Measurements from ENCODE around the gene STT3A. TPM values are rescaled to one million over a fixed set of nuclear protein-coding genes. Genes with fewer than 3 reads are reported as not detected.

STT3A gene
- total RNA-seq (10 to 100 TPM; 95.2 to 95.7 TPM), polyA plus RNA-seq (ENCODE audit: insufficient read length in 2 of 2) (10 to 100 TPM; 86.9 to 94.5 TPM)
- long read RNA-seq, donor 1, full-length matches to known transcripts: 18 of 18 reads
- long read RNA-seq, donor 1, partial matches to known transcripts: 0 of 18 reads
- long read RNA-seq, donor 1, other reads (novel, unspliced or antisense): 0 of 18 reads
- long read RNA-seq, donor 2, full-length matches to known transcripts: 5 of 10 reads
- long read RNA-seq, donor 2, partial matches to known transcripts: 5 of 10 reads
- long read RNA-seq, donor 2, other reads (novel, unspliced or antisense): 0 of 10 reads
- long read RNA-seq, donor 3, full-length matches to known transcripts: 12 of 17 reads
- long read RNA-seq, donor 3, partial matches to known transcripts: 5 of 17 reads
- long read RNA-seq, donor 3, other reads (novel, unspliced or antisense): 0 of 17 reads
- long read RNA-seq, donor 4, full-length matches to known transcripts: 38 of 61 reads
- long read RNA-seq, donor 4, partial matches to known transcripts: 23 of 61 reads
- long read RNA-seq, donor 4, other reads (novel, unspliced or antisense): 0 of 61 reads

DNA sequence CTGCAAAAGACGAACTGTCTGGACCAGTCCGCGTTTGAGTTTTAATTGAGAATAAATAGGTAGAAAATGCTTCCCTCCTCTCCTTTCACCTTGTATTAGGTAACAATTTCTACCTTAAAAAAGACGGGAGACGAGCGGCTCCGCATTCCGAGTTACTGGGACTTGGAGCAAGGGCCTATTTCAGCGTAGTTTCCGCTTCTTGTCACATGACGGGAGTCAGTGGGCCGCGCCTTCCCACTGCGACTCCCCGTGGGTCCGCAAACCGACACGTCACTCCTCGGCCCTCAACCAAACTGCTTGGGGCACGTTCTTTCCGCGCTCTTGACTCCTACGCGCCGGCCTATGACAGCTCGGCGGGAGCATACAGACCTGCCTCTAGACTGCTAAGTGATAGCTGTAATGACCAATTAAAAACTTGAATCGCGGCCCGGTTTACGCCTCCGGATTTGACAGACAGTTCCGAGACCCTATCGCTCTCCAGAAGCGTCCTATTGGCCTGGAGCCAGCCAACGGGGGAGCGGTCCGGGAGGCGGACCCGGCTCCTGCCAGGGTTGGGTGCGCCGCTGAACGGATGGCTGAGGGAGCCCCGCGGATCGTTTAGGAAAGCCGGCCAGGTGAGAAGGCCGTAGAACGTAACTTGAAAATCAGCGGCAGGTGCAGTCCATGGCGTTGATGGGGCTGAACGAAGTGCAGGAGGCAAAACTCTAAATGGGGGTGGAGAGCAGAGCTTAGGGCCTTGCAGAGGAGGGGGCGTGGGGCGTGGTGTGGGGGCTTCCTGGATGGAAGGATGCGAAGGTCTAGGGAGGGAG, at the start of gene STT3A:
Gene STT3A (plus strand): TSS at position 548 of the 809 bp plus-strand sequence. CDS start 3,064 bp downstream, outside the sequence.
- Histone ChIP-seq H3K9me3 (ENCODE audit: control insufficient read depth, insufficient read depth, low read length) (no peaks in the 10 kb centered on the region), H3K36me3 (ENCODE audit: control insufficient read depth, insufficient read depth, low read length) (no peaks in the 10 kb centered on the region), H3K4me1 (ENCODE audit: control insufficient read depth, insufficient read depth, low read length) (peaks cover 17% of the 10 kb centered on the region), H3K4me3 (ENCODE audit: low read depth, low read length) (peak within 1 kb of the TSS; percentile 98), H3K27me3 (ENCODE audit: control insufficient read depth, insufficient read depth, low read length) (no peaks in the 10 kb centered on the region), H3K27ac (ENCODE audit: low read depth, low read length) (peak within 1 kb of the TSS; percentile 96)
- WGBS (ENCODE audit: insufficient coverage): under 1% methylated on average over 51 of the region's 55 CpGs
- DNase-seq (ENCODE audit: low read depth in 4 of 6, low spot score in 6 of 6): peak; percentile 99 to 100 (median 100)

DNA sequence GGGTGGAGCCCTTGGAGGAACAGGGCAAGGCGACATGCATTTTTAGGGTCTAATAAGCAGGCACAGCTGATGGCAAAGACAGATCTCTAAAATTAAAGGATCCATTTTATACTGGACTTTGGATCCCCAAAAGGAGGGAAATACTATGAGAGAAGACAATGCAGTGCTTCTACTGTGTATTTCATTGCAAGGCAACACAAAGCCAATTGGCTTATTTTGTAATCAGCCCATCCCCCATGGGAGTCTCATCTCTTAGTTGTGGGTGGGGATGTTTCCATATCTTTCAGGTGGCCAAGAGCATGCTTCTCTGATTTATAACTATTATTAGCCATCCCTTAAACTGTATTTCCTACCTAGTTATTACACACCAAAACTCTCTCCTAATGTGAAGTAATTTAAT, 41.9 kb upstream of the STT3A start:
- H3K4me1 ChIP-seq (ENCODE audit: control insufficient read depth, insufficient read depth, low read length): no peaks in the 10 kb centered on the region
- H3K27ac ChIP-seq (ENCODE audit: low read depth, low read length): no peak overlapping the region
- no peaks in the 10 kb centered on the region for H3K36me3 ChIP-seq (ENCODE audit: control insufficient read depth, insufficient read depth, low read length)
- peaks cover 17% of the 10 kb centered on the region for H3K9me3 ChIP-seq (ENCODE audit: control insufficient read depth, insufficient read depth, low read length)
- WGBS (ENCODE audit: insufficient coverage): 100% methylated on average over 1 of the region's 1 CpG
- H3K27me3 ChIP-seq (ENCODE audit: control insufficient read depth, insufficient read depth, low read length): no peaks in the 10 kb centered on the region
- no peak overlapping the region for H3K4me3 ChIP-seq (ENCODE audit: low read depth, low read length)
- no peak for DNase-seq (ENCODE audit: low read depth in 4 of 6, low spot score in 6 of 6)

DNA sequence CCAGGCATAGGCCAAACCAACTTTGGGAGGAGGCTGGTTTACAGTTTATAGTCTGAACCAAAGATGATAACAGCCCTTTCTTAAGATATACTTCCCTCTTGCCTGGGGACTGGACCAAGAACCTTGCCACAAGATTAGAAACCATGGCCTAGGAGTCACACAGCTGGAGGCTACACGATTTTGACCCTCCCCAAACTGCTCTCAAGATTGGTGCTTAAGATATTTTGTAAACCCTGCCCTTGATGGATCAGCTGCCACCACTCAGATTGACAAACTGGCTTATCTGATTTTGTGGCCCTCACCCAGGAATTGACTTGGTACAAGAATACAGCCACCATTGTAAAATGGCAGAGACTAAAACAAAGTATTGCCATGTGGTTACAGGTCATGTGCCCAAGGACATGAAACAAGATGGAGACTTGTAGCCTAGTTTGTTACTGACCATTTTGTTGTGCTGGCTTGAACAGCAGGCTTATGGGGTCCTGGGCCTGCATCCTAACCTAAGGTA, 40.8 kb upstream of the STT3A start:
- H3K36me3 ChIP-seq (ENCODE audit: control insufficient read depth, insufficient read depth, low read length): no peaks in the 10 kb centered on the region

DNA sequence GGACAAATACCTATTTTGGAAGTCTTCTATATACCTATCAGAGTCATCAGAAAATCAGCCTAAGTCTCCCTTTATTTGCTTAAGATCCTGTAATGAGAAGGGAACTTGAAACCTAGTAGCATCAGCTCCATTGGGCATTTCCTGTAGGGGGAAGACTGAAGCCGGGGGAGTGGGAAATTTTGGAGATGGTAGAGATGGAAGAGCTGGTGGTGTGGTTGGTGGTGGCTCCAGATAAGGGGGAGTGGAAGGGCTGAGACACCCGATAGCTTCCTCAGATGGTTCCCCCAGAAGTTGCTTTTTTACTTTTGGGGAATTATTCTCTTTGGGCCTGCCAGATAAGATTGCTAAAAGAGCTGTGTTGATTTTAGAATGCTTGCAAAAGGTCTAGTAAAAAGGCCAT, 39.7 kb upstream of the STT3A start:
- Histone ChIP-seq H3K9me3 (ENCODE audit: control insufficient read depth, insufficient read depth, low read length) (peaks cover 17% of the 10 kb centered on the region), H3K36me3 (ENCODE audit: control insufficient read depth, insufficient read depth, low read length) (no peaks in the 10 kb centered on the region), H3K27ac (ENCODE audit: low read depth, low read length) (no peak overlapping the region), H3K4me1 (ENCODE audit: control insufficient read depth, insufficient read depth, low read length) (no peaks in the 10 kb centered on the region), H3K27me3 (ENCODE audit: control insufficient read depth, insufficient read depth, low read length) (no peaks in the 10 kb centered on the region), H3K4me3 (ENCODE audit: low read depth, low read length) (no peak overlapping the region)
- DNase-seq (ENCODE audit: low read depth in 4 of 6, low spot score in 6 of 6): no peak
- WGBS (ENCODE audit: insufficient coverage): 95% methylated on average over 2 of the region's 2 CpGs

More for the DNA sequence above, 40.8 kb upstream of the STT3A start:
- Histone ChIP-seq H3K27me3 (ENCODE audit: control insufficient read depth, insufficient read depth, low read length) (no peaks in the 10 kb centered on the region), H3K9me3 (ENCODE audit: control insufficient read depth, insufficient read depth, low read length) (peaks cover 17% of the 10 kb centered on the region), H3K4me3 (ENCODE audit: low read depth, low read length) (no peak overlapping the region), H3K4me1 (ENCODE audit: control insufficient read depth, insufficient read depth, low read length) (no peaks in the 10 kb centered on the region), H3K27ac (ENCODE audit: low read depth, low read length) (no peak overlapping the region)
- 83% methylated on average over 1 of the region's 1 CpG for WGBS (ENCODE audit: insufficient coverage)
- no peak for DNase-seq (ENCODE audit: low read depth in 4 of 6, low spot score in 6 of 6)

DNA sequence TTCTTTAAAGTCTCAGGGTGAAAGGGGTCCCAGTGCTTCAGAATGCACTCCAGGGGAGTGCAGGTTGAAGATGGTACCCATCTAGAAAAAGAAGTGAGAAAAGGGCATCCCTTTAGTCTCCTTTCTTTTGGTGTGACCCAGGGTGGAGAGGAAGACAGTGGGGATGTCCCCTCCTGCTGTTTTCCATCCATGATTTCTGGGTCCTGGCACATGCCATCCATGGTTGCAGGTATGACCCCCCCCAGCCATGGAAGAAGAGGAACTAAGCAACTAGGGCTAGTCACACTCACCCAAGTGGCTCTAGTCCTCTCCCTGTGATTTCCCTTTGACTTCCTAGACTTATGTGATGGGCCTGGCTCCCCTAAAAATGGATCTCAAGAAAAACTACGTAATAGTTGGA, 39.3 kb upstream of the STT3A start:
- DNase-seq (ENCODE audit: low read depth in 4 of 6, low spot score in 6 of 6): no peak
- H3K27me3 ChIP-seq (ENCODE audit: control insufficient read depth, insufficient read depth, low read length): no peaks in the 10 kb centered on the region
- WGBS (ENCODE audit: insufficient coverage): 100% methylated on average over 1 of the region's 1 CpG

DNA sequence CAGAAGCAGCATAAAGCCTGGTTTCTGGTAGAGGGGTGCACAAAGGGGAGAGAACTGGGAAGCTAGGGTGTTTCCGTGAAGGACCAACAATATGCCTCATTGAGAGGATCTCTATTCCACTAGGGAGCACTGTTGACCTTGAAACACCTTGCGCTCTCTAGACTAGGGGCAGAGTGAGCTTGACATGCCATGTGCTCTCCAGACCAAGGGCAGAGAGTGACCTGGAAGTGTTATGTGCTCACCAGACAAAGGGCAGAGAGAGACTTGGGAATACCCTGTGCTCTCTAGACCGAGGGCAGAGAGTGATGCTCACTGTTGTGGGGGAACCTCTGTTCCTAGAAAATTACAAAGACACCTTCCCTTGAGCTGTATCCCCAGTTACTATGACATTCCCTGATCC, 38.6 kb upstream of the STT3A start:
- WGBS (ENCODE audit: insufficient coverage): 100% methylated on average over 2 of the region's 3 CpGs

More for the DNA sequence above, 39.3 kb upstream of the STT3A start:
- Histone ChIP-seq H3K4me1 (ENCODE audit: control insufficient read depth, insufficient read depth, low read length) (no peaks in the 10 kb centered on the region), H3K36me3 (ENCODE audit: control insufficient read depth, insufficient read depth, low read length) (no peaks in the 10 kb centered on the region), H3K4me3 (ENCODE audit: low read depth, low read length) (no peak overlapping the region), H3K9me3 (ENCODE audit: control insufficient read depth, insufficient read depth, low read length) (peaks cover 17% of the 10 kb centered on the region), H3K27ac (ENCODE audit: low read depth, low read length) (no peak overlapping the region)

DNA sequence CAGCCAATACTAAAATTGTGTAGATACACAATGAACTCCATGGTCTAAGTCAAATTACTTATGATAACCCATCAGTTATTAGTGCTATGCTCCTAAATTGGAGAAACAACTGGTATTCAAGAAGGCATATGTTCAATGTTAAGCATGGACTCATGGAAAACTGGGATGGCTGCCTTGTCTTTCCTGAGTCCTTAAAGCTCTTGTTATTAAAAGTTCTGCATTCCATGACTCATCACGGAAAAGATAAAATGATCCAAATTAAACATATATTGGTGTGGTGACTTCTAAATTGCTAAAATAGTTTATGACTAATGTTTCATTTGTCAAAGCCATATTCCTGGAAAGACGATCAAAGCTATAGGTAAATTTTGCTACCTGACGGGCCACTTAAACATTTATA, 32.8 kb upstream of the STT3A start:
- WGBS (ENCODE audit: insufficient coverage): no CpG with 5 or more reads among the region's 3 CpGs
- Histone ChIP-seq H3K36me3 (ENCODE audit: control insufficient read depth, insufficient read depth, low read length) (no peaks in the 10 kb centered on the region), H3K27ac (ENCODE audit: low read depth, low read length) (no peak overlapping the region), H3K9me3 (ENCODE audit: control insufficient read depth, insufficient read depth, low read length) (no peaks in the 10 kb centered on the region), H3K4me3 (ENCODE audit: low read depth, low read length) (no peak overlapping the region), H3K4me1 (ENCODE audit: control insufficient read depth, insufficient read depth, low read length) (no peaks in the 10 kb centered on the region), H3K27me3 (ENCODE audit: control insufficient read depth, insufficient read depth, low read length) (no peaks in the 10 kb centered on the region)
- DNase-seq (ENCODE audit: low read depth in 4 of 6, low spot score in 6 of 6): no peak

More for the DNA sequence above, 38.6 kb upstream of the STT3A start:
- DNase-seq (ENCODE audit: low read depth in 4 of 6, low spot score in 6 of 6): no peak
- Histone ChIP-seq H3K9me3 (ENCODE audit: control insufficient read depth, insufficient read depth, low read length) (peaks cover 17% of the 10 kb centered on the region), H3K36me3 (ENCODE audit: control insufficient read depth, insufficient read depth, low read length) (no peaks in the 10 kb centered on the region), H3K27me3 (ENCODE audit: control insufficient read depth, insufficient read depth, low read length) (no peaks in the 10 kb centered on the region), H3K27ac (ENCODE audit: low read depth, low read length) (no peak overlapping the region), H3K4me1 (ENCODE audit: control insufficient read depth, insufficient read depth, low read length) (no peaks in the 10 kb centered on the region), H3K4me3 (ENCODE audit: low read depth, low read length) (no peak overlapping the region)

DNA sequence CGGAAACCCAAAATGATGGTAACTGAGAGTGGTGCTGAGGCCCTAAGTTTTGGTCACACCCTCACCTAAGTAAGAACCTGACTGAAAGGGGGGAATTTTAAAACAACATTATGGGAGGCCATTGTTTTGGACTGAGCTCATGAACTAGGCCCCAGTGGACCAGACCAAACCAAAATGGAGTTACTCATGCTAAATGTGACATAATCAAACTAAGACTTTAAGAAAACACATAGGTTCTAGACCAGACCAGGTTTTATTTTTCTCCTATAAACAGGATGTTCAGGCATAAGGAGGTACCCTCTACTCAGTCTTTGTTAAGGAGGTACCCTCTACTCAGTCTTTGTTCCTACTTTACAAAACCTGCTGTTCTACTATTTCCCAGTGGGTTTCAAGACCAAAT, 30.7 kb upstream of the STT3A start:
- Histone ChIP-seq H3K27ac (ENCODE audit: low read depth, low read length) (no peak overlapping the region), H3K27me3 (ENCODE audit: control insufficient read depth, insufficient read depth, low read length) (no peaks in the 10 kb centered on the region), H3K36me3 (ENCODE audit: control insufficient read depth, insufficient read depth, low read length) (no peaks in the 10 kb centered on the region), H3K4me1 (ENCODE audit: control insufficient read depth, insufficient read depth, low read length) (no peaks in the 10 kb centered on the region), H3K9me3 (ENCODE audit: control insufficient read depth, insufficient read depth, low read length) (no peaks in the 10 kb centered on the region), H3K4me3 (ENCODE audit: low read depth, low read length) (no peak overlapping the region)
- no peak for DNase-seq (ENCODE audit: low read depth in 4 of 6, low spot score in 6 of 6)
- WGBS (ENCODE audit: insufficient coverage): no CpG with 5 or more reads among the region's 1 CpG

DNA sequence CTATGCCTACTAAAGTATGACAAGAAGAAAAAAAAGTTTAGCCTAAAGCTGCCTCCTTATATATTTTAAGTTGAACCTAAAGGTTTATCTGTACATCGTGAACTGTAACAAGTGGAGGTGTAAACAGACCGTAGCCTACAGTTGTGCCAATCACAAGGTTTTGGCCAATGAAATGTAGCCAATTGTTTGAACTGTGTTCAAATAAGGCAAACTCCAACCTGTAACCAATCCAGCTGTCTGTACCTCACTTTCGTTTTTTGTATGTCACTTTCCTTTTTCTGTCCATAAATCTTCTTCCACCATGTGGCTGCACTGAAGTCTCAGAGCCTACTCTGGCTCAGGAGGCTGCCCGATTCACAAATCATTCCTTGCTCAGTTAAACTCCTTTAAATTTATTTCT, 30.2 kb upstream of the STT3A start:
- no peak overlapping the region for H3K27ac ChIP-seq (ENCODE audit: low read depth, low read length)
- WGBS (ENCODE audit: insufficient coverage): 68% methylated on average over 2 of the region's 4 CpGs
- no peaks in the 10 kb centered on the region for H3K27me3 ChIP-seq (ENCODE audit: control insufficient read depth, insufficient read depth, low read length)
- no peaks in the 10 kb centered on the region for H3K9me3 ChIP-seq (ENCODE audit: control insufficient read depth, insufficient read depth, low read length)
- no peaks in the 10 kb centered on the region for H3K36me3 ChIP-seq (ENCODE audit: control insufficient read depth, insufficient read depth, low read length)
- no peak overlapping the region for H3K4me3 ChIP-seq (ENCODE audit: low read depth, low read length)
- DNase-seq (ENCODE audit: low read depth in 4 of 6, low spot score in 6 of 6): no peak
- H3K4me1 ChIP-seq (ENCODE audit: control insufficient read depth, insufficient read depth, low read length): no peaks in the 10 kb centered on the region
